ES-I3 (cell line): ENCODE data around the gene SMIM43.
"Not testable (repeated sequence)": the region's sequence is repeated elsewhere in the genome, so short reads cannot be mapped to it uniquely, and the experiment has no call there.

Experiments used
- H3K36me3 ChIP-seq: 2 replicates; pipeline ENCODE4 v1.6.1; 2013; ENCODE audit warnings: mild to moderate bottlenecking, low read length, control low read depth, moderate library complexity; ENCODE audit not compliant: insufficient read depth
- H3K4me1 ChIP-seq: 2 replicates; pipeline ENCODE4 v1.6.1; 2013; ENCODE audit warnings: mild to moderate bottlenecking, control low read depth, low read length; ENCODE audit not compliant: insufficient read depth
- H3K9ac ChIP-seq: 2 replicates; pipeline ENCODE4 v1.6.1; 2013; ENCODE audit warnings: low read depth, mild to moderate bottlenecking, low read length, moderate library complexity
- H3K9me3 ChIP-seq: 2 replicates; pipeline ENCODE4 v1.6.1; 2013; ENCODE audit warnings: mild to moderate bottlenecking, low read length, moderate library complexity; ENCODE audit not compliant: control insufficient read depth, insufficient read depth

SMIM43 gene

GRCh38 chr4:121736735-121737351 lies 28.1 kb downstream of the SMIM43 start:
- peaks cover 8% of the 10 kb centered on the region for H3K4me1 ChIP-seq
- no peaks in the 10 kb centered on the region for H3K9me3 ChIP-seq
- H3K9ac ChIP-seq = no peak overlapping the region
- no peaks in the 10 kb centered on the region for H3K36me3 ChIP-seq

- no peaks in the 10 kb centered on the region for H3K36me3 ChIP-seq
- peaks cover 6% of the 10 kb centered on the region for H3K4me1 ChIP-seq
- H3K9ac ChIP-seq = no peak overlapping the region
- no peaks in the 10 kb centered on the region for H3K9me3 ChIP-seq
Observed at GRCh38 chr4:121734571-121734970, 30.4 kb downstream of the SMIM43 start.

GRCh38 chr4:121733942-121734341 lies 31.0 kb downstream of the SMIM43 start:
- H3K9me3 ChIP-seq = no peaks in the 10 kb centered on the region
- H3K9ac ChIP-seq = no peak overlapping the region
- peaks cover 6% of the 10 kb centered on the region for H3K4me1 ChIP-seq
- no peaks in the 10 kb centered on the region for H3K36me3 ChIP-seq

- not testable (repeated sequence) for H3K9ac ChIP-seq, H3K9me3 ChIP-seq, H3K36me3 ChIP-seq, H3K4me1 ChIP-seq
Observed at GRCh38 chr4:121729753-121730152, 35.2 kb downstream of the SMIM43 start.

- Histone ChIP-seq H3K9me3 (no peaks in the 10 kb centered on the region), H3K4me1 (peaks cover 6% of the 10 kb centered on the region), H3K9ac (no peak overlapping the region), H3K36me3 (no peaks in the 10 kb centered on the region)
Observed at GRCh38 chr4:121728798-121729226, 36.2 kb downstream of the SMIM43 start.

GRCh38 chr4:121728066-121728465 lies 36.9 kb downstream of the SMIM43 start:
- no peaks in the 10 kb centered on the region for H3K9me3 ChIP-seq
- H3K9ac ChIP-seq = no peak overlapping the region
- H3K36me3 ChIP-seq = no peaks in the 10 kb centered on the region
- peaks cover 6% of the 10 kb centered on the region for H3K4me1 ChIP-seq

- Histone ChIP-seq H3K9ac (no peak overlapping the region), H3K36me3 (no peaks in the 10 kb centered on the region), H3K9me3 (no peaks in the 10 kb centered on the region)
Observed at GRCh38 chr4:121726642-121727268, 38.2 kb downstream of the SMIM43 start.

GRCh38 chr4:121724671-121725070 lies 40.3 kb downstream of the SMIM43 start:
- H3K36me3 ChIP-seq = no peaks in the 10 kb centered on the region
- H3K9me3 ChIP-seq = no peaks in the 10 kb centered on the region
- H3K4me1 ChIP-seq = peaks cover 7% of the 10 kb centered on the region
- no peak overlapping the region for H3K9ac ChIP-seq

More at GRCh38 chr4:121726642-121727268, 38.2 kb downstream of the SMIM43 start:
- no peaks in the 10 kb centered on the region for H3K4me1 ChIP-seq

- Histone ChIP-seq H3K4me1 (peaks cover 7% of the 10 kb centered on the region), H3K9me3 (no peaks in the 10 kb centered on the region), H3K9ac (no peak overlapping the region), H3K36me3 (no peaks in the 10 kb centered on the region)
Observed at GRCh38 chr4:121721700-121722099, 43.3 kb downstream of the SMIM43 start.

GRCh38 chr4:121720109-121720508 lies 44.9 kb downstream of the SMIM43 start:
- H3K9ac ChIP-seq = no peak overlapping the region; the same call in 1 of the 2 replicates
- peaks cover 7% of the 10 kb centered on the region for H3K4me1 ChIP-seq
- no peaks in the 10 kb centered on the region for H3K36me3 ChIP-seq
- no peaks in the 10 kb centered on the region for H3K9me3 ChIP-seq

GRCh38 chr4:121717680-121718237 lies 47.2 kb downstream of the SMIM43 start:
- Histone ChIP-seq H3K4me1 (peaks cover 10% of the 10 kb centered on the region), H3K36me3 (no peaks in the 10 kb centered on the region), H3K9me3 (no peaks in the 10 kb centered on the region), H3K9ac (no peak overlapping the region)

GRCh38 chr4:121714548-121714947 lies 50.4 kb downstream of the SMIM43 start:
- H3K9me3 ChIP-seq = no peaks in the 10 kb centered on the region
- H3K9ac ChIP-seq = no peak overlapping the region
- H3K36me3 ChIP-seq = no peaks in the 10 kb centered on the region
- peaks cover 20% of the 10 kb centered on the region for H3K4me1 ChIP-seq

- Histone ChIP-seq H3K9ac (no peak overlapping the region), H3K9me3 (no peaks in the 10 kb centered on the region), H3K36me3 (no peaks in the 10 kb centered on the region), H3K4me1 (peaks cover 23% of the 10 kb centered on the region)
Observed at GRCh38 chr4:121712783-121713182, 52.2 kb downstream of the SMIM43 start.

GRCh38 chr4:121712001-121712651 lies 52.8 kb downstream of the SMIM43 start:
- no peaks in the 10 kb centered on the region for H3K9me3 ChIP-seq
- no peaks in the 10 kb centered on the region for H3K36me3 ChIP-seq
- peak overlapping the region; percentile 23; the same call in 1 of the 2 replicates for H3K9ac ChIP-seq
- H3K4me1 ChIP-seq = peaks cover 23% of the 10 kb centered on the region
